Kidney (tissue), 19 donors: ENCODE results near the gene FOXD4L6. TPM values are rescaled to one million over a fixed set of nuclear protein-coding genes. Genes with fewer than 3 reads are reported as not detected.
A peak's percentile ranks its signal among the peaks of the same experiment; 100 is the strongest.
"Not testable (repeated sequence)": the region's sequence is repeated elsewhere in the genome, so short reads cannot be mapped to it uniquely, and the experiment has no call there.

Experiments
- DNase-seq, 5 donors: peaks; one replicate each; pipeline ENCODE4 v3.0.0-alpha.2; 2013 to 2020
- FAIRE-seq: peaks from 2 replicates; lab custom pipeline; 2012; peaks lifted over from hg19 to GRCh38; lab: Jason Lieb, UNC
- H3K27ac ChIP-seq, 2 donors: one replicate each; pipeline ENCODE4 v1.7.0; 2013; ENCODE audit warnings: low read depth in 2 of 2, low read length in 2 of 2, inconsistent platforms in 1 of 2
- H3K27me3 ChIP-seq: one replicate; pipeline ENCODE4 v1.7.1; 2013; ENCODE audit warnings: low read length, inconsistent platforms; ENCODE audit not compliant: control insufficient read depth, insufficient read depth
- H3K36me3 ChIP-seq, 3 donors: one replicate each; pipeline versions ENCODE4 v1.7.0 to v1.7.1; 2013; ENCODE audit warnings: low read length in 3 of 3, control low read depth in 1 of 3, inconsistent platforms in 1 of 3; ENCODE audit not compliant: insufficient read depth in 3 of 3, control insufficient read depth in 2 of 3
- H3K4me1 ChIP-seq, 3 donors: one replicate each; pipeline versions ENCODE4 v1.7.0 to v1.7.1; 2013; ENCODE audit warnings: low read length in 3 of 3, inconsistent platforms in 1 of 3, low read depth in 1 of 3; ENCODE audit not compliant: control insufficient read depth in 2 of 3, insufficient read depth in 2 of 3
- H3K4me3 ChIP-seq, 3 donors: one replicate each; pipeline versions ENCODE4 v1.7.0 to v1.8.1; 2013; ENCODE audit warnings: low read length in 3 of 3, control low read depth in 1 of 3, inconsistent platforms in 1 of 3
- H3K9ac ChIP-seq, 3 donors: one replicate each; pipeline versions ENCODE4 v1.7.0 to v1.7.1; 2013; ENCODE audit warnings: low read length in 3 of 3, control low read depth in 1 of 3, inconsistent platforms in 1 of 3
- H3K9me3 ChIP-seq, 3 donors: one replicate each; pipeline versions ENCODE4 v1.7.0 to v1.7.1; 2013; ENCODE audit warnings: low read length in 3 of 3, control low read depth in 1 of 3, inconsistent platforms in 1 of 3; ENCODE audit not compliant: control insufficient read depth in 2 of 3, insufficient read depth in 1 of 3
- intact Hi-C: fragments of 100-400 bp; cut with DNase I; formaldehyde crosslinking; loops from one replicate; pipeline ENCODE4 v1.11.1; 2022
- long read RNA-seq, 10 donors: library from polyadenylated mRNA in 1 of 10; unstranded in 1 of 10; transcript quantifications; one replicate each; pipeline ENCODE4 v2.0.0 and lab custom pipeline, GENCODE V29; 2021 to 2026
- polyA plus RNA-seq: library from polyadenylated mRNA; stranded (reverse); fragments of 350-450 nt; fragmentation: Illumina TruSeq; extraction: RNeasy Lipid Tissue Mini Kit (QIAGEN cat#74804); gene quantifications from one replicate; pipeline ENCODE4 v1.2.3, GENCODE V29; 2014; ENCODE audit warnings: low read depth, low replicate concordance; ENCODE audit not compliant: insufficient read depth
- total RNA-seq: library from RNA; stranded (reverse); fragmentation: NEBNext Ultra II Directional; extraction: Animal tissue kit (Norgen Biotek cat#: 25700); gene quantifications from one replicate; pipeline ENCODE4 v1.2.1, GENCODE V29; 2021
- donor health status: control.
- donor health status: control.
- donor health status: DM: yes; HTN: yes; CAD: no.
- donor health status: Normal renal cell carcinoma (clear cell type).

FOXD4L6 gene
- total RNA-seq (not detected), polyA plus RNA-seq (not detected)
- long read RNA-seq, donor 1, partial matches to known transcripts = 0 of 1 reads
- long read RNA-seq, donor 1, other reads (novel, unspliced or antisense) = 0 of 1 reads
- long read RNA-seq, donor 2 = 0 reads
- long read RNA-seq, donor 3 = 0 reads
- long read RNA-seq, donor 4 = 0 reads
- long read RNA-seq, donor 5 = 0 reads
- long read RNA-seq, donor 6 = 0 reads
- long read RNA-seq, donor 7 = 0 reads
- long read RNA-seq, donor 8 = 0 reads
- long read RNA-seq, donor 9 = 0 reads
- long read RNA-seq, donor 10 = 0 reads

- H3K9me3 ChIP-seq, H3K9ac ChIP-seq, FAIRE-seq, DNase-seq, H3K27me3 ChIP-seq, H3K36me3 ChIP-seq, intact Hi-C loops, H3K4me3 ChIP-seq, H3K4me1 ChIP-seq, H3K27ac ChIP-seq: not testable (repeated sequence)
These were observed at the start of gene FOXD4L6 for GRCh38 chr9:41128581-41128980. FOXD4L6 (minus strand) TSS chr9:41128681; CDS start chr9:41128383, 298 bp downstream.

DNA sequence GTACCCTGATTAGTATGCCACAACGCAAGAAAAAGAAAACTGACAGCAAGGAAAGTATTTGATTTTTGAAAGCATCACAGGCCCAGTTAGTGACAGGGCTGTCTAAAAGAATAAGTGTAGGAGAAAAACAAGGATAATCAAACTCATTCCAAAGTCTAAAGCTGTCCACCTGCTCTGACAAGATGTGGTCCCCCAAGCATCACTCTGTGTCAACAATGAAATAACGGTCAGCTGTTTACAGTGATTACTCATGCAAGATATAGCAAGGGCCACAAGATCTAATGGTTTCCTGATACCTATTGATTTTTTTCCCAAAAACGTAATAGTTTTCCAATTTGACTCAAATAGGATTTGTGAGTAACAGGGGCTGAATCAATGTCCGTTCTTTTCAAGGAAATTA lies 46.5 kb upstream of the FOXD4L6 start:
- H3K36me3 ChIP-seq, H3K4me3 ChIP-seq, H3K27me3 ChIP-seq, DNase-seq, H3K9ac ChIP-seq, H3K4me1 ChIP-seq, FAIRE-seq, H3K27ac ChIP-seq, intact Hi-C loops, H3K9me3 ChIP-seq: not testable (repeated sequence)

- H3K4me1 ChIP-seq, H3K27me3 ChIP-seq, FAIRE-seq, H3K9ac ChIP-seq, intact Hi-C loops, H3K4me3 ChIP-seq, H3K36me3 ChIP-seq, H3K9me3 ChIP-seq, H3K27ac ChIP-seq: not testable (repeated sequence)
- DNase-seq = peak in 1 of 5 donors; percentile 26
These were observed 21.6 kb upstream of the FOXD4L6 start for GRCh38 chr9:41150116-41150515.

GRCh38 chr9:41141878-41142277 lies 13.4 kb upstream of the FOXD4L6 start:
- H3K9me3 ChIP-seq, H3K4me1 ChIP-seq, H3K4me3 ChIP-seq, H3K9ac ChIP-seq, intact Hi-C loops, FAIRE-seq, H3K36me3 ChIP-seq, H3K27me3 ChIP-seq, DNase-seq, H3K27ac ChIP-seq: not testable (repeated sequence)

DNA sequence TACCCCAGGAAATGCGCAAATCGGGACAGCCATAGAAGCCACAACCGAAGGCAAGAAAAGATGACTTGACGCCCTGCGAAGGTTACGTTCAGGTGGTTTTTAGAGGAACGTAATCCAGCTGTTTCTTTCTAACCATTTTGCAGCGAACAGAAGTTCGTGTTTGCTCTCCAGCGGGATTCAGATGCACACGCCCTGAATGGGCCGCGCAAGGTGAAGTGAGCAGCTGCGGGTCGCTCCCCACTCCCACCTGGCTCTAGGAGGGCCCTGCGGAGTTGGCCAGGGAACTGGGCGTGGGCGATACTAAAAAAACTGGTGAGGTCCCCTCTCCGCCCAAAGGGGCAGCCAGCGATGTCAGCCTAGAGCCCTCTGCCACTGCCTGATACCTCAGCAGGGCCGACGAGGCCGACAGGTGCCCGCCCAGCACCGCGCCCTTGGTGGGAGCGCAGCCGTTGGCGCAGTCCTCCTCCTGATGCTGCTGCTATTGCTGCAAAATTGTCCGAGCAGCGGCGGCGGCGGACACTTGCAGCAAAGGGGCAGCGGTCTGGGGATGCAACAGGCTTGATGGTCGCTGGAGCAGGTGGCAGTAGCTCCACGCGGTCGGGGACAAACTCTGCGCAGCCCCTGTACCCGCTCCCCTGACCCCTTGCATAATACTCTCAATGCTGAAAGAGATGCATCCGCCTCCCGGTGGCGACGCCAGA lies 1.6 kb downstream of the FOXD4L6 start:
- H3K4me1 ChIP-seq, H3K9ac ChIP-seq, H3K36me3 ChIP-seq, DNase-seq, H3K4me3 ChIP-seq, H3K27ac ChIP-seq, intact Hi-C loops, H3K27me3 ChIP-seq, FAIRE-seq, H3K9me3 ChIP-seq: not testable (repeated sequence)

DNA sequence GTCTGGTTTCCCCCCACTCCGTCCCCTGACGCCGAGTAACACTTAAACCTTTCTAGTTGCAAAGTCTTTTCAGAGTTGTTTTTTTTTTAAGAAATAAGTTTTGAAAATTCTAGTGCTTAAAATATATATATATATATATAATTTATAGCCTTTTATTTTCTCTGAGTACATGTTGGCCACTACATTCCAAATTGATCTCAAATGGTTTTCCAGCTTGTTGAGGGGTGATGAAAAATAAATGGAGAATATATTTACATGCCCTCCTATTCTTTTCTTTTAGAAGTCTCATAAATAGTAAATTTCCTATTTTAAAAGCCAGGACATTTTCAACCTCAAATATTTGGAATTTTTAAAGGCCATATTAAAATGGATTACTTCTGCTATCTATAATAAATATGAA lies 2.5 kb downstream of the FOXD4L6 start:
- DNase-seq, H3K4me1 ChIP-seq, H3K36me3 ChIP-seq, H3K9ac ChIP-seq, H3K4me3 ChIP-seq, H3K9me3 ChIP-seq, H3K27me3 ChIP-seq, H3K27ac ChIP-seq, intact Hi-C loops, FAIRE-seq: not testable (repeated sequence)

- H3K9me3 ChIP-seq, H3K4me1 ChIP-seq, H3K27me3 ChIP-seq, DNase-seq, H3K36me3 ChIP-seq, H3K27ac ChIP-seq, intact Hi-C loops, FAIRE-seq, H3K4me3 ChIP-seq, H3K9ac ChIP-seq: not testable (repeated sequence)
These were observed 3.3 kb downstream of the FOXD4L6 start for GRCh38 chr9:41125109-41125658.
